CD1c-positive myeloid dendritic cell (primary cell): Measurements from ENCODE around the gene CDCA5.

Experiments
- DNase-seq: peaks from one replicate; pipeline ENCODE4 v3.0.0-alpha.2; 2016; ENCODE audit errors: extremely low spot score

The CDCA5 gene

DNA sequence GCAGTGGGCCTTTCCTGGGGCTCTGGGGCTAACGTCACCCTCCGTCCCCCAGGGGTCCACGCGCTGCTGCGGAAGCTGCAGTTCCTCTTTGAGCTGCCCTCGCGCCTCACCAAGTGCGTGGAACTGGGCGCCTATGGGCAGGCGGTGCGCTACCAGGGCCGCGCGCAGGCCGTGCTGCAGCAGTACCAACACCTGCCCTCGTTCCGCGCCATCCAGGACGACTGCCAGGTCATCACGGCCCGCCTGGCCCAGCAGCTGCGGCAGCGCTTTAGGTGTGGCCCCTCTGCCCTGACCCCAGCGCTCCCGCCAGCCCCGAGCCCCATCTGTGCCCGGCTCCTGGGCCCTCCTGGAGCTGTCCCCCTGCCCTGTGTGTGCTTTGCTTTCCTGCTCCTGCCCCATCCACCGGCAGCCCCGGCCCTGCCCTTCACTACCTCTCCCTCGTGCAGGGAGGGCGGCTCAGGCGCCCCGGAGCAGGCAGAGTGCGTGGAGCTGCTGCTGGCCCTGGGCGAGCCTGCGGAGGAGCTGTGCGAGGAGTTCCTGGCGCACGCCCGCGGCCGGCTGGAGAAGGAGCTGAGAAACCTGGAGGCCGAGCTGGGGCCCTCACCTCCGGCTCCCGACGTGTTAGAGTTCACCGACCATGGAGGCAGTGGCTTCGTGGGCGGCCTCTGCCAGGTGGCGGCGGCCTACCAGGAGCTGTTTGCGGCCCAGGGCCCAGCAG lies 24.1 kb upstream of the CDCA5 start:
- DNase-seq = no peak

DNA sequence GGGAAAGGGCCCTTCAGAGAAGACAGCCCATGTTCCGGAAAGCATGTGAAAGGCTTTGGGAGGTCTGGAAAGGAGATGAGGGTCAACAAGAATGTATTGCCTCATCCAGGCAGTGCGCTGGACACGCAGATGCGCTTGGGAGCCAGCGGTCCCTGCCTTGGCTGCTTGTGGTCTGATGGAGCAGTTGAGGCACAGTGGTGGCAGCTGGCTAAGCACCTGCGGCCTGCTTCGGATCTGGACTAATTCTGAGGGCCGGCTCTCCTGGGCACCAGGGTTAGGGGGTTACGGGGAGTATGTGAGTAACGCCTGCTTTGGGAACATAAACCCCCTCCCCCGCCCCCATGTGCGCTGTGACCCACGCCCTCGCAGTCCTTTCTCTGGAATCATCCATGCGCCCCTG lies 23.2 kb upstream of the CDCA5 start:
- no peak for DNase-seq

DNA sequence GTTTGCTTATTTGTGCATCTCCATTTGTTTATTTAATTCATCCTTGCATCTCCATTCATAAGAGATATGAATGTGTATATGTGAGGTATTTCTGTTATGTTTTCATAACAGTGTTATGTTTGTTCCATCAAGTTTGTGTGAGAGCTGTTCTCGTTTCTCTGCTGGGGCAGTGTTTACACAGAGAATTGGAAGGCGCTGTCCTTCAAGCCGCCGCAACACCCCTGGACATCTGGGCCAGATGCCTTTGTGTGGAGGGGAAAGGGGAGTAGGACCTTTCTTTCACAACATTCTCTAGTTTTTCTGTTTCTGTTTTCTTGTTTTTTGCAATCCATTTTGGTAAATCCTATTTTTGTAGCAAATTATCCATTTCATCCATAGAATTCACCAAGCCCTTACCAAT lies 20.8 kb upstream of the CDCA5 start:
- DNase-seq = no peak

DNA sequence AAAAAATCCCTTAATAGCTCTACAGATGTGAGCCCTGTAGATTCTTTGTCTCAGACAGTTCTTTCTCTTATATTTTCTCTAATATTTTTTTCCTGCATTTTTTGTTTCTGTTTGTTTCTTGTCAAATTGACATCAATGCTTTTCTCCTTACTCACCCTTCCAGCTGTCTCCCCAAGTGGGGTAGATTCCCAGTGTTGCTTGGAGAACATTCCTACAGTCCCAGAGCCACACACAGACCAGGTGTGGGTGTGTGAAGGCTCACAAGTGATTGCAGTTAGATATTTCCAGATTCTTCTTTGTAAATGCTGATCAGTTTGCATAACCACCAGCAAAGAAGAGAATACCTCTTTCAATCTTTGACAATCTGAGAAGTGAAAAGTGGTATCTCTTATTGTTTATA lies 19.6 kb upstream of the CDCA5 start:
- no peak for DNase-seq

- DNase-seq = no peak
Observed at GRCh38 chr11:65102142-65103095, 18.6 kb upstream of the CDCA5 start.

GRCh38 chr11:65100674-65101350 lies 17.0 kb upstream of the CDCA5 start:
- no peak for DNase-seq

GRCh38 chr11:65096926-65097325 lies 13.1 kb upstream of the CDCA5 start:
- DNase-seq = no peak

DNA sequence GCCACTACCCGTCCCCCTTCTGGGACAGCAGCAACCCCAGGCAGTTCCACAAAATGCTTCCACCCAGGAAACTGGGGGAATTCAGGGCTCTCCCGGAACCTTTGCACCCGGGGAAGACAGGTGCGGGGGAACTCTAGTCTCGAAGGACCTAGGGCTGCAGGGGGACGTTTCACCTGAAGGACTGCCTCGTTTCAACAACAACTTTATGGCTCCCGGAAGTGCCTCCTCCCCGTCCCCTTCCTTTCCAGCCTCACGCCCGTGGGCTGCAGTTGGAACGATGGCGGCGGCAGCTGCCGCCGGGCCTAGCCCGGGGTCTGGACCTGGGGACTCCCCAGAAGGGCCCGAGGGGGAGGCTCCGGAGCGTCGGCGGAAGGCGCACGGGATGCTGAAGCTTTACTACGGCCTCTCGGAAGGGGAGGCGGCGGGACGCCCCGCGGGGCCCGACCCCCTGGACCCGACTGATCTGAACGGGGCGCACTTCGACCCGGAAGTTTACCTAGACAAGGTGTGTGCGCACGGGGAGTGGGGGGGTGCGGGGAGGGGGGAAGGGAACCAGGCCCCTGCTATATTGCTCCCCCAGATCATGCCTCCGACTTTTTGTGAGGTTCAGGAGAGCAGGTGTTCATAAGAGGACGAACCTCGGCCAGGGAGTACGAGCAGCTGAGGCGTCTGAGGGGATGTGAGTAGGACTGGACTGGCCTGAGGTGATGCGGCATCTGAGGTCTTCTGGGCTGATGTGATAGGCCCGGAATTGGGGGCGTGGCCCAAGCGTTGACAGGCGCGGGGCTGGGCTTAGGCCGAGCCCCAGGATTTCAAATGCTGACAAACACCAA lies 12.3 kb upstream of the CDCA5 start, which contains the start of gene VPS51:
VPS51 (plus strand) TSS at position 241 of the 833 bp plus-strand sequence; CDS start at position 278, 37 bp downstream.
- peak; percentile 92 for DNase-seq

- no peak for DNase-seq
Observed at GRCh38 chr11:65095427-65095826, 11.6 kb upstream of the CDCA5 start.

- no peak for DNase-seq
Observed at GRCh38 chr11:65090628-65091027, 6.8 kb upstream of the CDCA5 start.

- DNase-seq = no peak
Observed at GRCh38 chr11:65089621-65090020, 5.8 kb upstream of the CDCA5 start.

DNA sequence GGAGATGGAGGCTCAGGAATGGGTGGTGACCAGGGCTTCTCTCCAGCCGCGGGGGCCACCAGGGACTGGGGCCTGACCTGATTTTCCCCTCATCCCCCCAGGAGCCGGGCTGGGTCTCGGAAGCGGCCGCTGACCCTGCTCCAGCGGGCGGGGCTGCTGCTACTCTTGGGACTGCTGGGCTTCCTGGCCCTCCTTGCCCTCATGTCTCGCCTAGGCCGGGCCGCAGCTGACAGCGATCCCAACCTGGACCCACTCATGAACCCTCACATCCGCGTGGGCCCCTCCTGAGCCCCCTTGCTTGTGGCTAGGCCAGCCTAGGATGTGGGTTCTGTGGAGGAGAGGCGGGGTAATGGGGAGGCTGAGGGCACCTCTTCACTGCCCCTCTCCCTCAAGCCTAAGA lies 4.0 kb upstream of the CDCA5 start:
- no peak for DNase-seq

GRCh38 chr11:65087216-65087615 lies 3.4 kb upstream of the CDCA5 start:
- DNase-seq = no peak

DNA sequence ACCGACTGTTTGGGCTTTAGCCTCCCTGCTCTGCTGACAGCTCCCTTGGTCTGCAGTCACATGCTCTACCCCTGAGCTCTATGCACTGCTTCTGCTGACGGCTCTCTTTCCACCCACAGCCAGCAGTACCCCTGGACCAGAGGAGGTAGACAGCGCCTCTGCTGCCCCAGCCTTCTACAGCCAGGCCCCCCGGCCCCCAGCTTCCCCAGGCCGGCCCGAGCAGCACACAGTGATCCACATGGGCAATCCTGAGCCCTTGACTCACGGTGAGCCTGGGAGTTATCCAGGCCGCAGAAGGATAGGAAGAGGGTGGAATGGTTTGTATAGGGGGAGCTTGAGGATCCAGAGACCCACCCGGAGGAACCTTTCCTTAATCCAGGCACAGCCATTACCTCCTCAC lies 3.0 kb upstream of the CDCA5 start:
- DNase-seq = no peak

DNA sequence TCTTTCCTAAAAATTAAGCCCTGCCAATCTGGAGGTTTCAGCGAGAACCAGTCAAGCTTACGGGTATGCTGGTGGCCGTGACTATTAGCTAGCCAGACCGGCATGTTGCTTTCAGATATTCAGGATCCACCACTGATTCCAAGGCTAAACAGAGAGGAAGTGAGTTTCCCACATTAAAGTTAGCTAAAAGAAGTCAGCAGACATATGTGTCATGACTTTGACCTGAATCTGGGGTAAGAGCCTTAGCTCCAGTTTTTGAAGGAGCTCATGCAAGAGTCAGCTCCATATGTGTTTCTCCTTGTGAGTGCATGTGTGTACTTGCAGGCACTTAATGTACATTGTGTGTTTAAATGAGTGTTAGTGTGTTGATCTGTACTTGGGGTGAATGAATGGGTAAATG lies 1.6 kb upstream of the CDCA5 start:
- no peak for DNase-seq

GRCh38 chr11:65084598-65085375 lies 947 bp upstream of the CDCA5 start:
- no peak for DNase-seq

GRCh38 chr11:65083134-65083833 lies 556 bp downstream of the CDCA5 start:
- DNase-seq = no peak

GRCh38 chr11:65078786-65079342 lies 5.0 kb downstream of the CDCA5 start:
- DNase-seq = no peak

GRCh38 chr11:65078151-65078550 lies 5.7 kb downstream of the CDCA5 start:
- peak; percentile 71 for DNase-seq

GRCh38 chr11:65077451-65077850 lies 6.4 kb downstream of the CDCA5 start:
- no peak for DNase-seq
